ENCODE measurements around the gene ARSB.
"Not testable (repeated sequence)": the region's sequence is repeated elsewhere in the genome, so short reads cannot be mapped to it uniquely, and the experiment has no call there.

Gene ARSB

DNA sequence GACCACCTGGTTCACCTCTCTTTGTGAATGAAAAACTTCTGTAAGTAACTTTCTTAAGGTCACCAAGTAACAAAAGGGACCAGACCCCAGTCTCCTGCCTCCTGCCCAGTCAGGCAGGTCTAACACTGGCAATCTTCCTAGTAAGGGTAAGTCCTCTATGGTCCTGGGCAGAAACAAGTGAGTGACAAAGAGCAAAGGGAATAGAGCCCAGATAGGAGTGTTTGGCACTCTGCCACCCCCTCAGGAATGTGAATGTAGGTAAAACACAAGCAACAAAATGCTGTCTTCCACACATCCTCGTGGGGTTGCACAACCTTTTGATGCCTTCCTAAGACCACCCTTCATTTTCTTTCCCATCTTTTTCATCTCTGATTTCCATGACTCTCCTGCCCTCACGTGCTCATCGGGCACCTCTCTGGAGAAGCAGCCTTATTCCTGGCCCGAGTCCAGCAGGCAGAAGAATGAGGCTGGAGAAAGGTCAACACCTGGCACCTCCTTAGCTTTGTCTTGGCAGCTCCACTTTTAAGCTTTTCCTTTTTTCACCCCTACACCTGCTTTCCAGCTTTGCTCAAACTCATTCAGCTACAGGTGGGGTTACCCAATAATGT, 246.3 kb downstream of the ARSB start:
- 94% methylated on average over 2 of the region's 4 CpGs for WGBS (ENCODE audit: insufficient coverage)
- POLR2A ChIA-PET: no interaction called here
- CTCF ChIA-PET: no interaction called here
- Histone ChIP-seq H3K27ac (ENCODE audit: insufficient read depth in 1 of 2, low read depth in 1 of 2, low read length in 2 of 2, poor library complexity in 1 of 2, severe bottlenecking in 2 of 2) (no peak overlapping the region), H3K9me3 (ENCODE audit: control extremely low read depth in 1 of 5, control insufficient read depth in 4 of 5, insufficient read depth in 2 of 5, low read depth in 1 of 5, low read length in 4 of 5) (peaks cover 0 to 4% (median 0%) of the 10 kb centered on the region in 5 experiments), H3K4me3 (ENCODE audit: control insufficient read depth in 1 of 7, extremely low read depth in 1 of 7, insufficient read depth in 4 of 7, low read depth in 2 of 7, low read length in 6 of 7) (no peak overlapping the region), H3K4me1 (ENCODE audit: control extremely low read depth in 1 of 4, control insufficient read depth in 4 of 4, insufficient read depth in 4 of 4, low read length in 3 of 4) (no peaks in the 10 kb centered on the region), H3K36me3 (ENCODE audit: control insufficient read depth in 4 of 4, insufficient read depth in 4 of 4, low read length in 3 of 4) (no peaks in the 10 kb centered on the region), H3K27me3 (replicated peaks in 2 of 5; ENCODE audit: control insufficient read depth in 4 of 5, insufficient read depth in 5 of 5, low read length in 4 of 5) (no peaks in the 10 kb centered on the region)
- DNase-seq: no peak

- Histone ChIP-seq H3K27me3 (replicated peaks in 2 of 5; ENCODE audit: control insufficient read depth in 4 of 5, insufficient read depth in 5 of 5, low read length in 4 of 5) (no peaks in the 10 kb centered on the region), H3K9me3 (ENCODE audit: control extremely low read depth in 1 of 5, control insufficient read depth in 4 of 5, insufficient read depth in 2 of 5, low read depth in 1 of 5, low read length in 4 of 5) (peaks cover 0 to 4% (median 0%) of the 10 kb centered on the region in 5 experiments), H3K27ac (ENCODE audit: insufficient read depth in 1 of 2, low read depth in 1 of 2, low read length in 2 of 2, poor library complexity in 1 of 2, severe bottlenecking in 2 of 2) (no peak overlapping the region), H3K36me3 (ENCODE audit: control insufficient read depth in 4 of 4, insufficient read depth in 4 of 4, low read length in 3 of 4) (no peaks in the 10 kb centered on the region), H3K4me1 (ENCODE audit: control extremely low read depth in 1 of 4, control insufficient read depth in 4 of 4, insufficient read depth in 4 of 4, low read length in 3 of 4) (no peaks in the 10 kb centered on the region), H3K4me3 (ENCODE audit: control insufficient read depth in 1 of 7, extremely low read depth in 1 of 7, insufficient read depth in 4 of 7, low read depth in 2 of 7, low read length in 6 of 7) (no peak overlapping the region)
- DNase-seq: no peak
- ChIA-PET CTCF (no interaction called here), POLR2A (no interaction called here)
- WGBS (ENCODE audit: insufficient coverage): 89% methylated on average over 3 of the region's 3 CpGs
Measured at GRCh38 chr5:78738104-78738503, 247.0 kb downstream of the ARSB start.

- 77% methylated on average over 4 of the region's 4 CpGs for WGBS (ENCODE audit: insufficient coverage)
- H3K27me3 ChIP-seq (replicated peaks in 2 of 5; ENCODE audit: control insufficient read depth in 4 of 5, insufficient read depth in 5 of 5, low read length in 4 of 5): no peaks in the 10 kb centered on the region
- no peak for DNase-seq
- no peak overlapping the region for H3K27ac ChIP-seq (ENCODE audit: insufficient read depth in 1 of 2, low read depth in 1 of 2, low read length in 2 of 2, poor library complexity in 1 of 2, severe bottlenecking in 2 of 2)
- peaks cover 0 to 4% (median 0%) of the 10 kb centered on the region in 5 experiments for H3K9me3 ChIP-seq (ENCODE audit: control extremely low read depth in 1 of 5, control insufficient read depth in 4 of 5, insufficient read depth in 2 of 5, low read depth in 1 of 5, low read length in 4 of 5)
- no peak overlapping the region for H3K4me3 ChIP-seq (ENCODE audit: control insufficient read depth in 1 of 7, extremely low read depth in 1 of 7, insufficient read depth in 4 of 7, low read depth in 2 of 7, low read length in 6 of 7)
- H3K4me1 ChIP-seq (ENCODE audit: control extremely low read depth in 1 of 4, control insufficient read depth in 4 of 4, insufficient read depth in 4 of 4, low read length in 3 of 4): no peaks in the 10 kb centered on the region
- H3K36me3 ChIP-seq (ENCODE audit: control insufficient read depth in 4 of 4, insufficient read depth in 4 of 4, low read length in 3 of 4): no peaks in the 10 kb centered on the region
- ChIA-PET CTCF (no interaction called here), POLR2A (no interaction called here)
Measured at GRCh38 chr5:78735834-78736463, 249.2 kb downstream of the ARSB start.

- Histone ChIP-seq H3K27ac (ENCODE audit: insufficient read depth in 1 of 2, low read depth in 1 of 2, low read length in 2 of 2, poor library complexity in 1 of 2, severe bottlenecking in 2 of 2) (no peak overlapping the region), H3K4me3 (ENCODE audit: control insufficient read depth in 1 of 7, extremely low read depth in 1 of 7, insufficient read depth in 4 of 7, low read depth in 2 of 7, low read length in 6 of 7) (no peak overlapping the region), H3K9me3 (ENCODE audit: control extremely low read depth in 1 of 5, control insufficient read depth in 4 of 5, insufficient read depth in 2 of 5, low read depth in 1 of 5, low read length in 4 of 5) (peaks cover 0 to 4% (median 0%) of the 10 kb centered on the region in 5 experiments), H3K36me3 (ENCODE audit: control insufficient read depth in 4 of 4, insufficient read depth in 4 of 4, low read length in 3 of 4) (no peaks in the 10 kb centered on the region), H3K4me1 (ENCODE audit: control extremely low read depth in 1 of 4, control insufficient read depth in 4 of 4, insufficient read depth in 4 of 4, low read length in 3 of 4) (no peaks in the 10 kb centered on the region), H3K27me3 (replicated peaks in 2 of 5; ENCODE audit: control insufficient read depth in 4 of 5, insufficient read depth in 5 of 5, low read length in 4 of 5) (no peaks in the 10 kb centered on the region)
- CTCF ChIA-PET: no interaction called here
- DNase-seq: no peak
- no CpG with 5 or more reads among the region's 2 CpGs for WGBS (ENCODE audit: insufficient coverage)
- POLR2A ChIA-PET: no interaction called here
Measured at GRCh38 chr5:78734950-78735349, 250.2 kb downstream of the ARSB start.

GRCh38 chr5:78734094-78734845, 250.8 kb downstream of the ARSB start:
- Histone ChIP-seq H3K27ac (ENCODE audit: insufficient read depth in 1 of 2, low read depth in 1 of 2, low read length in 2 of 2, poor library complexity in 1 of 2, severe bottlenecking in 2 of 2) (no peak overlapping the region), H3K27me3 (replicated peaks in 2 of 5; ENCODE audit: control insufficient read depth in 4 of 5, insufficient read depth in 5 of 5, low read length in 4 of 5) (no peaks in the 10 kb centered on the region), H3K36me3 (ENCODE audit: control insufficient read depth in 4 of 4, insufficient read depth in 4 of 4, low read length in 3 of 4) (no peaks in the 10 kb centered on the region), H3K4me3 (ENCODE audit: control insufficient read depth in 1 of 7, extremely low read depth in 1 of 7, insufficient read depth in 4 of 7, low read depth in 2 of 7, low read length in 6 of 7) (no peak overlapping the region), H3K4me1 (ENCODE audit: control extremely low read depth in 1 of 4, control insufficient read depth in 4 of 4, insufficient read depth in 4 of 4, low read length in 3 of 4) (no peaks in the 10 kb centered on the region), H3K9me3 (ENCODE audit: control extremely low read depth in 1 of 5, control insufficient read depth in 4 of 5, insufficient read depth in 2 of 5, low read depth in 1 of 5, low read length in 4 of 5) (peaks cover 0 to 4% (median 0%) of the 10 kb centered on the region in 5 experiments)
- 100% methylated on average over 1 of the region's 4 CpGs for whole genome bisulfite sequencing (ENCODE audit: insufficient coverage)
- no peak for DNase-seq
- POLR2A ChIA-PET: no interaction called here
- CTCF ChIA-PET: no interaction called here

GRCh38 chr5:78732721-78733120, 252.4 kb downstream of the ARSB start:
- H3K4me1 ChIP-seq (ENCODE audit: control extremely low read depth in 1 of 4, control insufficient read depth in 4 of 4, insufficient read depth in 4 of 4, low read length in 3 of 4); H3K9me3 ChIP-seq (ENCODE audit: control extremely low read depth in 1 of 5, control insufficient read depth in 4 of 5, insufficient read depth in 2 of 5, low read depth in 1 of 5, low read length in 4 of 5); DNase-seq; H3K36me3 ChIP-seq (ENCODE audit: control insufficient read depth in 4 of 4, insufficient read depth in 4 of 4, low read length in 3 of 4); H3K27me3 ChIP-seq (replicated peaks in 2 of 5; ENCODE audit: control insufficient read depth in 4 of 5, insufficient read depth in 5 of 5, low read length in 4 of 5); POLR2A ChIA-PET; H3K27ac ChIP-seq (ENCODE audit: insufficient read depth in 1 of 2, low read depth in 1 of 2, low read length in 2 of 2, poor library complexity in 1 of 2, severe bottlenecking in 2 of 2); H3K4me3 ChIP-seq (ENCODE audit: control insufficient read depth in 1 of 7, extremely low read depth in 1 of 7, insufficient read depth in 4 of 7, low read depth in 2 of 7, low read length in 6 of 7): not testable (repeated sequence)
- WGBS (ENCODE audit: insufficient coverage): 93% methylated on average over 4 of the region's 6 CpGs
- CTCF ChIA-PET: interaction anchor here (1.1 kb wide), 1 partner anchor 288 kb away, joined by 3 read pairs; no protein-coding TSS in a partner anchor

DNA sequence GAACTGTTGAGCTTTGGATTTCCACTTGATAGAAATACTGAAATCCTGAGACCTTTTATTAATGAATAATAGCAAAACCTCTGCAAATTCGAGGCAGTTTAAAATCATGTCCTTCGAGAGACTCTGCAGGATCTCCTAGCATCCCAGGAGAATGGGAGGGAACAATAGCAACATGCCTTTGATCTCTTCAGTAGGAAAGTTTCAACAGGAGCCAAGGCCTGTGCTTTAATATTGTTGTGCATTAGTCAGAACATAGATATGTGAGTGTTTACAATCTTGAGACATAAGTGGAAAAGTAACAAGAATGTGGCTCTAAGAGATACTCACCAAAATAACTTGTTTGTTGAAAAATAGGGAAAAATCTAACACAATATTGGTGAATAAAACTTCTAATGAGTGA, 253.2 kb downstream of the ARSB start:
- 100% methylated on average over 2 of the region's 2 CpGs for WGBS (ENCODE audit: insufficient coverage)
- POLR2A ChIA-PET: no interaction called here
- no peak overlapping the region for H3K27ac ChIP-seq (ENCODE audit: insufficient read depth in 1 of 2, low read depth in 1 of 2, low read length in 2 of 2, poor library complexity in 1 of 2, severe bottlenecking in 2 of 2)

More for the DNA sequence above, 253.2 kb downstream of the ARSB start:
- CTCF ChIA-PET: no interaction called here
- Histone ChIP-seq H3K27me3 (replicated peaks in 2 of 5; ENCODE audit: control insufficient read depth in 4 of 5, insufficient read depth in 5 of 5, low read length in 4 of 5) (no peaks in the 10 kb centered on the region), H3K36me3 (ENCODE audit: control insufficient read depth in 4 of 4, insufficient read depth in 4 of 4, low read length in 3 of 4) (no peaks in the 10 kb centered on the region), H3K4me1 (ENCODE audit: control extremely low read depth in 1 of 4, control insufficient read depth in 4 of 4, insufficient read depth in 4 of 4, low read length in 3 of 4) (no peaks in the 10 kb centered on the region), H3K4me3 (ENCODE audit: control insufficient read depth in 1 of 7, extremely low read depth in 1 of 7, insufficient read depth in 4 of 7, low read depth in 2 of 7, low read length in 6 of 7) (no peak overlapping the region), H3K9me3 (ENCODE audit: control extremely low read depth in 1 of 5, control insufficient read depth in 4 of 5, insufficient read depth in 2 of 5, low read depth in 1 of 5, low read length in 4 of 5) (peaks cover 0 to 4% (median 0%) of the 10 kb centered on the region in 5 experiments)
- DNase-seq: no peak

Data from common myeloid progenitor, CD34-positive (primary cell).